NCI-H526 (cell line): ENCODE measurements around the gene ATG4D.

Experiments used
- DNase-seq, 2 experiments: peaks; one replicate each; lab custom pipeline; 2025; lab: John Stamatoyannopoulos, UW

ATG4D gene

GRCh38 chr19:10543420-10544241, at the start of gene ATG4D:
Gene ATG4D (plus strand): TSS chr19:10543904. CDS start chr19:10544091, 187 bp downstream.
- DNase-seq, result peak; percentile 62 to 86

GRCh38 chr19:10497371-10497770, 46.3 kb upstream of the ATG4D start:
- DNase-seq, result no peak

- no peak for DNase-seq
Observed at GRCh38 chr19:10499550-10500246, 44.0 kb upstream of the ATG4D start.

GRCh38 chr19:10500247-10500592, 43.5 kb upstream of the ATG4D start:
- DNase-seq, result no peak

- DNase-seq, result peak; percentile 31 to 54
Observed at GRCh38 chr19:10501971-10502523, 41.7 kb upstream of the ATG4D start.

GRCh38 chr19:10502524-10503001, 41.1 kb upstream of the ATG4D start:
- DNase-seq, result peak in 1 of 2 experiments; percentile 93

GRCh38 chr19:10503002-10503789, 40.5 kb upstream of the ATG4D start, which contains the start of gene KEAP1:
Gene KEAP1 (minus strand): TSS chr19:10503356. CDS start chr19:10500033, 3,323 bp downstream.
- peak in 1 of 2 experiments; percentile 59 for DNase-seq

- peak; percentile 18 to 59 for DNase-seq
Observed at GRCh38 chr19:10505583-10506229, 38.0 kb upstream of the ATG4D start.

- no peak for DNase-seq
Observed at GRCh38 chr19:10508036-10508435, 35.7 kb upstream of the ATG4D start.

GRCh38 chr19:10508707-10509106, 35.0 kb upstream of the ATG4D start:
- DNase-seq, result no peak

- DNase-seq, result no peak
Observed at GRCh38 chr19:10510301-10510802, 33.4 kb upstream of the ATG4D start.

GRCh38 chr19:10513223-10513622, 30.5 kb upstream of the ATG4D start:
- no peak for DNase-seq

- DNase-seq, result no peak
Observed at GRCh38 chr19:10514211-10515145, 29.2 kb upstream of the ATG4D start.

GRCh38 chr19:10516064-10516385, 27.7 kb upstream of the ATG4D start:
- no peak for DNase-seq

GRCh38 chr19:10516671-10517286, 26.9 kb upstream of the ATG4D start:
- no peak for DNase-seq

- DNase-seq, result peak in 1 of 2 experiments; percentile 27
Observed at GRCh38 chr19:10517361-10517759, 26.3 kb upstream of the ATG4D start, which contains the start of gene S1PR5. Gene S1PR5 (minus strand): TSS chr19:10517447. CDS start chr19:10515011, 2,436 bp downstream.

- peak in 1 of 2 experiments; percentile 23 for DNase-seq
Observed at GRCh38 chr19:10517760-10518443, 25.8 kb upstream of the ATG4D start.

- DNase-seq, result no peak
Observed at GRCh38 chr19:10518444-10519361, 25.0 kb upstream of the ATG4D start.
